GM12801 (cell line): ENCODE results near the gene KIFC3.

Experiments used
- TF ChIP-seq, protein P1 (sequence below): IDR thresholded peaks from one replicate; pipeline ENCODE4 v1.5.1; 2011; ENCODE audit warnings: control low read depth; ENCODE audit not compliant: insufficient read length; ENCODE audit errors: extremely low read depth

KIFC3 gene

DNA sequence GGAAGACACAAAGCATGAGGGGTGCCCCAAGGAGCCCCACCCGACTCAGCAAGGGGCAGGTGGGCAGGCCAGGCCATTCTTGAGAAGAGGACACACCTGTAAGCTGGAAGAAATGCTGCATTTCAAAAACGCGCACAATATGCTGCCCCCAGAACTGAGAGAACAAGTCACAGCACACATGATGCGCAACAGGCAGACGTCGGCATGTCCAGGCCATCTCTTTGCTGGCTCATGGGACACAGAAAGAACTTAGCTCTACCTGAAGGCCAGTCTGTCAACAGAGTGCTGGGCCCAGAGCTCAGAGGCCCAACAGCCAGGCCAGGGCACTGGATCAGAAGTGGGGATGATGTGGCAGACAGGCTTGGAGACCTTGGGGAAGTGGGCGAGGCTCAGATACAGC lies 18.0 kb downstream of the KIFC3 start:
- TF ChIP-seq, protein P1, sequence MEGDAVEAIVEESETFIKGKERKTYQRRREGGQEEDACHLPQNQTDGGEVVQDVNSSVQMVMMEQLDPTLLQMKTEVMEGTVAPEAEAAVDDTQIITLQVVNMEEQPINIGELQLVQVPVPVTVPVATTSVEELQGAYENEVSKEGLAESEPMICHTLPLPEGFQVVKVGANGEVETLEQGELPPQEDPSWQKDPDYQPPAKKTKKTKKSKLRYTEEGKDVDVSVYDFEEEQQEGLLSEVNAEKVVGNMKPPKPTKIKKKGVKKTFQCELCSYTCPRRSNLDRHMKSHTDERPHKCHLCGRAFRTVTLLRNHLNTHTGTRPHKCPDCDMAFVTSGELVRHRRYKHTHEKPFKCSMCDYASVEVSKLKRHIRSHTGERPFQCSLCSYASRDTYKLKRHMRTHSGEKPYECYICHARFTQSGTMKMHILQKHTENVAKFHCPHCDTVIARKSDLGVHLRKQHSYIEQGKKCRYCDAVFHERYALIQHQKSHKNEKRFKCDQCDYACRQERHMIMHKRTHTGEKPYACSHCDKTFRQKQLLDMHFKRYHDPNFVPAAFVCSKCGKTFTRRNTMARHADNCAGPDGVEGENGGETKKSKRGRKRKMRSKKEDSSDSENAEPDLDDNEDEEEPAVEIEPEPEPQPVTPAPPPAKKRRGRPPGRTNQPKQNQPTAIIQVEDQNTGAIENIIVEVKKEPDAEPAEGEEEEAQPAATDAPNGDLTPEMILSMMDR, result no peak

- TF ChIP-seq, protein P1, result no peak
Measured at GRCh38 chr16:57783883-57784282, 18.4 kb downstream of the KIFC3 start.

DNA sequence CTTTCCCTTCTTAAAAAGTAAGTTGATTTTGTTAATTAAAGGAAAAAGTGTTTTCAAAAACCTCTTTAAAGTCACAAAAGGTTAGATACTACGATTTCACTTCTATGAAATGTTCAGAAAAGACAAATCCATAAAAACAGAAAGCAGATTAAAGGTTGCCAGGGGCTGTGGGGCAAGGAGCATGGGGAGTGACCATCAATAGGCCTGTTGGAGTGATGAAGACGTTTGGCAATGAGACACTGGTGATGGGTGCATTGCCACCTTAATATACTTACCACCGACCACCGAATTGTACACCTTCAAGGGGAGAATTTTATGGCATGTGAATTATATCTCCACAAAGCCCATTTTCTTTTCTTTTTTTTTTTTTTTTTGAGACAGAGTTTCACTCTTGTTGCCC lies 19.2 kb downstream of the KIFC3 start:
- TF ChIP-seq, protein P1, result no peak

DNA sequence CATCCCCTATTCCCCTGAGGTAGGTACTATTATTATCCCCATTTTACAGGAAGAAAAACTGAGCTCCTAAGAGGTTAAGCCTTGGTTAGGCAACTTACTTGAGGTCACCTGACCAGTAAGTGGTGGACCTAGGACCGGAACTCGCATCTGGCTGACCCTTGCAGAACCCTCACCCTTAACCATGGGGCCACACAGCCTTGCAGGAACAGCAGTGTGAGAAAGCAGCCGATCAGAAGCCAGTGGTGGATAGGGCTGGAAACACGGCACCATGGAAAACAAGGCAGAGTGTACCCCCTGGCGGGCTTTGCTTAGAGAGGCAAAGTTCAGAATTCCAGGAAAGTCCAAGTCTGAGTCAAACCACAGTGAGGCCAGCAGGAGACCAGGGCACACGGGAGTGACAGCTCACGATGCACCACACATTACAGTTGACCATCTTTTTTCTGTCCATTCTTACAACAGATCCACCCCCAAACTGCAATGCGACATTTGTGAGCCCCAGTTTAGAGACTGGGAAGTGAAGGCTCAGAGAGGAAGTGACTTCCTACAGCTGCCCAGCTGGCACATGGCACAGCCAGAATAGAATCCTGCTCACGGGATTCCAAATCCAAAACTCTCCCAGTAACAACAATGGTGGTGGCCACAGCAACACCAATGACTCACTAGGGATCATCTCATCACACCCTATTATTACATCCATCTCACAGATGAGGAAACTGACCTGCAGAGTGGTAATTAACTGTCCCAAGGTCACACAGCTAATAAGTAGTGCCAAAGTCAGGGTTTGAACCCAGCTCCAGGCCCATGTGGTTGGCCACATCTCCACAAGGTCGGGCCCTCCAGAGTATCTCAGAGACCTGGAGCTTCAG lies 20.3 kb downstream of the KIFC3 start:
- TF ChIP-seq, protein P1, result no peak

DNA sequence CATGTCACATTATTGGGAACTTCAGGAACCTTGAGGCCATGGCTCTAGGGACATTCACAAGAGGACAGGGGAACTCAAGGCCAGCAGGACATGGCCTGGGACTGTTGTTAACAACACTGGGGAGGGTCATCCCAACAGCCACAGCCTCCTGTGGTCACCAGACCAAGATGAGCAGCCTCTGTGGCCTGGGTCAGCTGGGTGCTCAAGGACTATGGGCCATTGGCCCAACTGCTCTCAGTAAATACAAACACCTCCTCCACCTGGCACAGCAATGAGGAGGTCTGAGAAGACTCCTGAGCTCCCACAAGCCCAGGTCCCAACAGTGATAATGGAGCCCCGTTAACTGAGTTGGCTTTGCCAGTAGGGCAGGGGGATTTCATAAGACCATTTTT lies 20.9 kb downstream of the KIFC3 start:
- TF ChIP-seq, protein P1, result no peak

GRCh38 chr16:57778658-57779057 lies 23.6 kb downstream of the KIFC3 start:
- TF ChIP-seq, protein P1, result no peak

DNA sequence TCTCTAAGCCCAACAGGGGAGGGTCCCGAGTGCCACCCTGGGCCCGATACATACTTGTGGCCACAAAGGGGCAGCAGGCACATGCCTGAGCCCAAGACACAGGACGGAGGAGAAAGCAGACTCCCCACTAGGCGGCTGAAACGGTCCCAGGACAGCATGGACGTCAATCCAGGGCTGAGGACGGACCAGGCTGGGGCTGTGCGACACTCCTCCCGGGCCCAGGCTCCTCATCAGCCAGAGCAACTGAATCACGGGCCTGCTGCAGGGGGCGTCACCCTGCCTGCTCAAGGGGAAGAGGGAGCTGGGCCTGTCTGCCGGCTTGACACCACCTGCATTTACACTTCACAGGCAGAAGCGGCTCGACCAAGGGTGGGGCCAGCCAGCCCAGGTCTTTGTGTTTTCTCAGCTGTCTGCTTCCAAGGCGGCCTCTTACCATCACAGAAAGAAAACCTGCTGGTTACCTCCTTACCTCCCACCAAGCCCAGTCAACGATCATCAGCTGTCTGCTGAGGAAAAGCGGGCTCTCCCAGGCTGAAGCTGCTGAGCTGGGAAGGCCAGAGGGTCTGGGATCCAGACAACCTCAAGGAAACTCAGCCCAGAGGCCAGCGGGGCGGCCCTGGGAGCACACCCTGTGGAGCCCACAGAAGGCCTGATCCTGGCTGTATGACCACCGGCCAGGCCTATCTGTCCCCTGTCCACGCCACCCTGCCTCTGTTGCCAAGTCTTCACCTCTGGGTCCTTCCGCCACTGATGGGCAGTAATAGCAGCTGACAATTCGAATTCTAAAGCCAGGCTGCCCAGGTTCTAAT lies 26.4 kb downstream of the KIFC3 start:
- TF ChIP-seq, protein P1, result no peak
